Muscle layer of duodenum (tissue), 2 donors: ENCODE results near the gene TBC1D16.

Experiments used
- H3K27ac ChIP-seq: one replicate; pipeline ENCODE4 v1.7.0; 2013; ENCODE audit warnings: mild to moderate bottlenecking, low read length
- H3K27me3 ChIP-seq: one replicate; pipeline ENCODE4 v1.7.0; 2013; ENCODE audit warnings: low read depth, mild to moderate bottlenecking, control low read depth, low read length
- H3K36me3 ChIP-seq, 2 donors: one replicate each; pipeline ENCODE4 v1.7.0; 2013; ENCODE audit warnings: low read length in 2 of 2, control low read depth in 1 of 2, mild to moderate bottlenecking in 1 of 2; ENCODE audit not compliant: insufficient read depth in 2 of 2, control insufficient read depth in 1 of 2
- H3K4me1 ChIP-seq, 2 donors: one replicate each; pipeline ENCODE4 v1.7.0; 2013; ENCODE audit warnings: low read length in 2 of 2, mild to moderate bottlenecking in 2 of 2, control low read depth in 1 of 2, moderate library complexity in 1 of 2; ENCODE audit not compliant: insufficient read depth in 2 of 2, control insufficient read depth in 1 of 2
- H3K4me3 ChIP-seq, 2 donors: one replicate each; pipeline ENCODE4 v1.7.0; 2013; ENCODE audit warnings: low read length in 2 of 2, low read depth in 1 of 2, mild to moderate bottlenecking in 1 of 2
- H3K9me3 ChIP-seq, 2 donors: one replicate each; pipeline ENCODE4 v1.7.0; 2013; ENCODE audit warnings: low read length in 2 of 2, control low read depth in 1 of 2, mild to moderate bottlenecking in 1 of 2; ENCODE audit not compliant: control insufficient read depth in 1 of 2
- donor health status: healthy.

Gene TBC1D16

GRCh38 chr17:79891113-79891730 is 144.4 kb downstream of the TBC1D16 start:
- no peak overlapping the region for H3K4me3 ChIP-seq
- peaks cover 5 to 6% of the 10 kb centered on the region in 2 donors for H3K4me1 ChIP-seq
- H3K9me3 ChIP-seq: no peaks in the 10 kb centered on the region
- no peaks in the 10 kb centered on the region for H3K27me3 ChIP-seq
- no peaks in the 10 kb centered on the region for H3K36me3 ChIP-seq
- no peak overlapping the region for H3K27ac ChIP-seq

DNA sequence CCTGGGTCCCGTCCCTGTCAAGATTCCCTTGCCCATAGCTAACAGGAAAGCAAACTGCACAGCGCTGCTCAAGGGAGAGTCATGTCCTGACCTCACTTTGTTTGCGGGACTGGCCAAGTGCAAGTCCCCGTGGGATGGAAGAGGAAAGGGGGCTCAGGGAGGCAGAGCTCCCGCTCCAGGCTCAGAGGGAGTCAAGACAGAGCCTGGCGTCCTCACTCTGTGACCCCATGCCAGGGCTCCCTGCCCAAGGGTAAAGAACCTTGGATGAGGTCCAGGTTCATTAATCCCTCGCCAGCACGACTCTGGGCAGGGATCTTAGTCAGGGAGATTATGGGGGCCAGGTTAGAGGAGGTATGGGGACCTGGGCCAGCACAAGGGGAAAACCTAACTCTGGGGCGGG is 145.0 kb downstream of the TBC1D16 start:
- Histone ChIP-seq H3K36me3 (no peaks in the 10 kb centered on the region), H3K9me3 (no peaks in the 10 kb centered on the region), H3K4me1 (peaks cover 5 to 6% of the 10 kb centered on the region in 2 donors), H3K27me3 (no peaks in the 10 kb centered on the region), H3K27ac (no peak overlapping the region), H3K4me3 (no peak overlapping the region)

DNA sequence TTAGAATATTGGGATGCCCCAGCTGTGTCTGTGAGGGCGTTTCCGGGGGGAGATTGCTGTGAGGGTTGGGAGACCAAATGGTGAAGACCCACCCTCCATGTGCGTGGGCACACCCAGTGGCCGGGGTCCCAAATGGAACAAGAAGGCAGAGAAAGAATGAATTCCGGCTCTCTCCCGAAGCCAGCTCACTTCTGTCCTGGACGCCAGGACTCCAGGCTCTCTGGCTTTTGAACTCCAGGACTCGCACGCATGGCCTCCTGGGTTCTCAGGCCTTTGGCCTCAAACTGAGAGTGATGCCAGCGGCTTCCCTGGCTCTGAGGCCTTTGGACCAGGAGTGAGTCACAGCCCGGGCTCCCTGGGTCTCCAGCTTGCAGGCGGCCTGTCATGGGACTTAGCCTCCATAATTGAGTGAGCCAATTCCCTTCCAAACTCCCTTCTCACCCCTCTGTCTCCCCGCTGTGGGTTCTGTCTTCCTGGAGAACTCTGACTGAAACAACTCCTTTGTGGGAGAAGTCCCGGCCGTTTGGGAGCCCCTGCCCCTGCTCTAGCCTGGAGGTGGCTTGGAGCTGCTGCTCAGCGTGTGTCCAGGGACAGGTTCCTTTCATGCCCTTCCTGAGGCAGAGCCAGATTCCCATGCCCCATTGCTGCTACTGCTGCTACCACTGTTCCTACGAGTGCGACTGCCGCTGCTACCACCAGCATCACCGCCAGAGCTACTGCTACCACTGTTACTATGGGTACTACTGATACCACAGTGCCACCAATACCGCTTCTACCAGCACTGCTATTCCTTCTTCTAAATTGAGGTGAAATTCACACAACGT is 146.6 kb downstream of the TBC1D16 start:
- Histone ChIP-seq H3K27ac (no peak overlapping the region), H3K4me1 (peaks cover 5 to 6% of the 10 kb centered on the region in 2 donors), H3K27me3 (no peaks in the 10 kb centered on the region), H3K4me3 (no peak overlapping the region), H3K9me3 (no peaks in the 10 kb centered on the region), H3K36me3 (no peaks in the 10 kb centered on the region)

DNA sequence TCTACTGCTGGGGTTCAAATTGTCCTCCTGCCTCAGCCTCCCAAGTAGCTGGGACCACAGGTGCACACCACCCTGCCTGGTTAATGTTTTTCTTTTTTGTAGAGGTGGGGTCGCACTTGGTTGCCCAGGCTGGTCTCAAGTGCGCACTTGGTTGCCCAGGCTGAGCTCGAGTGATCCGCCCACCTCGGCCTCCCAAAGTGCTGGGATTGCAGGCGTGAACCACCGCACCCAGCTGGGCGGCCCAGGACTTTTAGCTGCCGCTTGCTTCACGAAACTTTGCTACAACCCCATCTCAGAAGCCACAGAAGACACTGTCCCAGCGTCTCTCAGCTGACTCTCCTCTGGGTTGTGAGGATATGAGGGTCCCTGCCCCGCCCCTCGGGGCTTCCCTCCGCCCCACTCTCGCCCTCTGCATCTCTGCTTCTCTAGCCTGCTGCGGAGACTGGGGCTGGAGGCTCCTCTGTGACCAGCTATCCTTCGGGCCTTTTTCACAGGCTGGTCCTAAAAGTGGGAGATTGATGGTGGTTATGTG is 147.6 kb downstream of the TBC1D16 start:
- Histone ChIP-seq H3K27ac (no peak overlapping the region), H3K27me3 (no peaks in the 10 kb centered on the region), H3K4me1 (peaks cover 5 to 6% of the 10 kb centered on the region in 2 donors), H3K4me3 (no peak overlapping the region), H3K36me3 (no peaks in the 10 kb centered on the region), H3K9me3 (no peaks in the 10 kb centered on the region)

DNA sequence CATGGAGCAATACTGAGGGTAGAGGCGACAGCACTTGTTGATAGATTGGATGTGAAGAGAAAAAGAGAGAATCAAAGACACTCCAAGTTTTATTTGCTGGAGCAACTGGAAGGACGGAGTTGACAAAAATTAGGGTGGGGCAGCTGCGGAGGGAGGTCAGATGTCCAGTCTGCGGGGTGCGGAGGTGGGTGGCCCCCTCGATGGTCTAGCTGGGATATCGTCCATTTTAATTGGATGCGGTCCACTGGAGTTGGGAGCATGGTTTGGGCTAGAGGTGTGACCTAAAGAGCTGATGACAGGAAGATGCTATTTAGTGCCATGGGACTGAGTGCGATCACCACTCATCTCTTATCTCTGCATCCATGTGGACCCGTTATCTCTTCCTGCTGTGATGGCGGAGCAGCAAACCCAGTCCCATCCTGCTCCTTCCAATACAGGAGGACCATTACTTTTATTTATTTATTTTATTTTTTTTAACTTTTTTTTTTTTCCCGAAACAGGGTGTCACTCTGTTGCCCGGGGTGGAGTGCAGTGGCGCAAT is 148.2 kb downstream of the TBC1D16 start:
- H3K27me3 ChIP-seq: no peaks in the 10 kb centered on the region
- H3K27ac ChIP-seq: no peak overlapping the region
- H3K4me3 ChIP-seq: no peak overlapping the region
- H3K4me1 ChIP-seq: peaks cover 5 to 6% of the 10 kb centered on the region in 2 donors
- no peaks in the 10 kb centered on the region for H3K9me3 ChIP-seq
- no peaks in the 10 kb centered on the region for H3K36me3 ChIP-seq

GRCh38 chr17:79883202-79883601 is 152.5 kb downstream of the TBC1D16 start:
- no peaks in the 10 kb centered on the region for H3K36me3 ChIP-seq
- H3K27me3 ChIP-seq: no peaks in the 10 kb centered on the region

More at GRCh38 chr17:79883202-79883601, 152.5 kb downstream of the TBC1D16 start:
- Histone ChIP-seq H3K4me3 (no peak overlapping the region), H3K9me3 (no peaks in the 10 kb centered on the region), H3K27ac (no peak overlapping the region), H3K4me1 (no peaks in the 10 kb centered on the region)
